ENCODE measurements around the gene TRA2B.

TRA2B gene

DNA sequence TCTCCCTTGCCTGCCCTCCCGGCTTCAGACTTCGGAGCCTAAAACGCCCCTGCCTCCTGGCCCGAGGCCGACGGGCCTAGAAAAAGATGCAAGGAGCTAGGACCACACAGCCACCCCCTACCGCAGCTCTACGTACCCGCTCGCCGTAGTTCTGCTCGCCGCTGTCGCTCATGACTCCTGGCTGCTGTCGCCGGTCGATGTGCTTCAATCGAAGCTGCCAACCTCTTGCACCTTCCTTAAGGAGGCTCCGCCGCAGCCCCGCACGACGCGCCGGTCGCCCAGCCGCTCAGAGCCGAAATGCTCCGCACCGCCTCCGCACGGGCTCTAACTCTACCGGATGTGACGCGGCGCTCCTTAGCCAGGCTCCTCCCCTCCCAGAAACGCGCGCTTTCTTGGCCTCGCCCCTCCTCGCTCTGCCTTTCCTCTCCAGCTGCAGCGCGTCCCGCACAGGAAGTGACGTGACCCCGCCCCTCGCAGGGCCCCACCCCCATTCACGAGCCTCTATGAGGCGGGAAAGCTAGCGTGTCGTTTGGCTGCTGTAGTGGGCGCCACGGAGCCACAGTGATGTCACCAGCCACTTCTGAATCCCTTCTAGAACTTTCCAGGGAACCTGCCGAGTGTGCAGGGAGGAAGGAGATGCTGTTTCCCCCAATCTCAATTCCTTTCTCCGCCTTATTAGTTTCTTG is at the start of gene TRA2B:
TRA2B (minus strand) TSS at position 326 of the 686 bp plus-strand sequence; CDS start at position 172, 154 bp downstream.
- in situ Hi-C loops (cut with MboI; ENCODE audit: low sequenced_read_pairs), result no loop called here

DNA sequence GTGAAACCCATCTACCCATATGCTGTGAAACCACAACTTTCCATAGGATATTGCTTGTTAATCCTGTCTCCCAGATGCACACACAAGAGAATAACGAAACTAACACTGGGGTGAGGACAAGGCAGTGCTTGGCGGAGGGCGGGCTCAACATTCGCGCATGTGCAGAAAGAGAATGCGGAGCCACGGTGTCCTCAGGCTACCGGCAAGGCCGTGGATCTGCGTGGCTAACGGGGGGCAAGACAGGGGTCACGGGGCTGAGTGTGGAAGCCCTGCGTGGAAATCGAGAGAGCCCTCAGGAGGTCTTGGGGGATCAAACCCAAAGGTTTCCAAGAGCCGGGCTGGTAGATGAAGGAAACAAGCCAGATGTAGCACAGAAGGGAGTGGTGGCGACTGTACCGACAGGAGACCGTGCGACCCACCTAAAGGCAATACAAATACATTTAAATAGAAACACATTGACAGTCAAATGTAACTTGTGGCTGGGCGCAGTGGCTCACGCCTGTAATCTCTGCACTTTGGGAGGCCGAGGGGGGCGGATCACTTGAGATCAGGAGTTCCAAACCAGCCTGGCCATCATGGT is 48.5 kb upstream of the TRA2B start:
- in situ Hi-C loops (cut with MboI; ENCODE audit: low sequenced_read_pairs), result no loop called here

DNA sequence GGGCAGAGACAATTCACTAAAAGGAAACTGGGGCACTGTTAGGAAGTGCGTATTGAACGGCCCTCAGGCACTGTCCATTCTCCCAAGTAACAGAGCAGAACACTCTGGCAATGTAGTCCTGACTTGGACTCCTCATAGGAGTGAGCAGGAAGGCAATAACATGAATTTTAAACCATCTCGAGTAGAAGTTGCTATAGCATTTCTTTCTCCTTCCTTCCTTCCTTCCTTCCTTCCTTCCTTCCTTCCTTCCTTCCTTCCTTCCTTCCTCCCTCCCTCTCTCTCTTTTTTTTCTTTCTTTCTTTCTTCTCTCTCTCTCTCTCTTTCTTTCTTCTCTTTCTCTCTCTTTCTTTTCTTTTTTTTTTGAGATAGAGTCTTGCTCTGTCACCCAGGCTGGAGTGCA is 46.4 kb upstream of the TRA2B start:
- in situ Hi-C loops (cut with MboI; ENCODE audit: low sequenced_read_pairs), result no loop called here

- in situ Hi-C loops (cut with MboI; ENCODE audit: low sequenced_read_pairs), result no loop called here
These were observed 45.8 kb upstream of the TRA2B start for GRCh38 chr3:185983495-185984141.

GRCh38 chr3:185982632-185983031 is 44.8 kb upstream of the TRA2B start:
- in situ Hi-C loops (cut with MboI; ENCODE audit: low sequenced_read_pairs), result no loop called here

GRCh38 chr3:185981621-185982020 is 43.8 kb upstream of the TRA2B start:
- in situ Hi-C loops (cut with MboI; ENCODE audit: low sequenced_read_pairs), result no loop called here

DNA sequence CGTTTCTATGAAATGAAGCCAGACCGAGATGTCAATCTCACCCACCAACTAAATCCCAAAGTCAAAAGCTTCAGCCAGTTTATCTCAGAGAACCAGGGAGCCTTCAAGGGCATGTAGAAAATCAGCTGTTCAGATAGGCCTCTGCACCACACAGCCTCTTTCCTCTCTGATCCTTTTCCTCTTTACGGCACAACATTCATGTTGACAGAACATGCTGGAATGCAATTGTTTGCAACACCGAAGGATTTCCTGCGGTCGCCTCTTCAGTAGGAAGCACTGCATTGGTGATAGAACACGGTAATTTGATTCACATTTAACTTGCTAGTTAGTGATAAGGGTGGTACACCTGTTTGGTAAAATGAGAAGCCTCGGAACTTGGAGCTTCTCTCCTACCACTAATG is 41.9 kb upstream of the TRA2B start:
- in situ Hi-C loops (cut with MboI; ENCODE audit: low sequenced_read_pairs), result no loop called here

GRCh38 chr3:185978516-185978915 is 40.7 kb upstream of the TRA2B start:
- in situ Hi-C loops (cut with MboI; ENCODE audit: low sequenced_read_pairs), result no loop called here

- in situ Hi-C loops (cut with MboI; ENCODE audit: low sequenced_read_pairs), result no loop called here
These were observed 39.8 kb upstream of the TRA2B start for GRCh38 chr3:185977679-185978040.

GRCh38 chr3:185976977-185977678 is 39.3 kb upstream of the TRA2B start:
- in situ Hi-C loops (cut with MboI; ENCODE audit: low sequenced_read_pairs), result no loop called here

DNA sequence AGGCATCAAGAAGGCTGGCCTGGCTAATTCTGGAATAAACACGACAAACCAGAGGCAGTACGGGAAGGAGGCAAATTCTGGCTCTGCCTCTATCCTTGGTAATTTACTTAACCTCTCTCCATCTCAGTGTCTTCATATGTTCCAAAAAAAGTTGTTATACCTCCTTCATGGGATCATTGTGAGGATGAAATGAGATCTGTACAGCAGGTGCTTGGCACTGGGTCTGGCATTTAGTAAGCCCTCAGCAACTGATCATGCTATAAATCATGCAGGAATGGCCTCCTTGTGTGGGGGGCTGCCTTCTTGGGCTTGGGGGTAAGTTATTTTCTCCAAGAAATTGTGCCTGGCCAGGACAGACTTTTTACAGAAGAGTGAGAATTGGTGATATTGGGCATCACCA is 38.3 kb upstream of the TRA2B start:
- in situ Hi-C loops (cut with MboI; ENCODE audit: low sequenced_read_pairs), result no loop called here

DNA sequence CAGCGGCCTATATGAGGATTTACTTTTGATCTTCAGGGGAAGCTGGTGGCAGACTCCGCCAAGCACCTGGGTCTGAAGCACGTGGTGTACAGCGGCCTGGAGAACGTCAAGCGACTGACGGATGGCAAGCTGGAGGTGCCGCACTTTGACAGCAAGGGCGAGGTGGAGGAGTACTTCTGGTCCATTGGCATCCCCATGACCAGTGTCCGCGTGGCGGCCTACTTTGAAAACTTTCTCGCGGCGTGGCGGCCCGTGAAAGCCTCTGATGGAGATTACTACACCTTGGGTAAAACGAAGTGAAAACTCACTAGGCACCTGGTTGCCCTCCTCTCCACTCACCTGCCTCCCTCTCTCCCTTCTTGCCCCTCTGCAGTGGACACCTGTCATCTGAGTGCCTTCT is 33.8 kb upstream of the TRA2B start:
- in situ Hi-C loops (cut with MboI; ENCODE audit: low sequenced_read_pairs), result no loop called here

GRCh38 chr3:185968168-185968567 is 30.4 kb upstream of the TRA2B start:
- in situ Hi-C loops (cut with MboI; ENCODE audit: low sequenced_read_pairs), result no loop called here

- in situ Hi-C loops (cut with MboI; ENCODE audit: low sequenced_read_pairs), result no loop called here
These were observed 28.8 kb upstream of the TRA2B start for GRCh38 chr3:185966655-185967054.

- in situ Hi-C loops (cut with MboI; ENCODE audit: low sequenced_read_pairs), result no loop called here
These were observed 27.7 kb upstream of the TRA2B start for GRCh38 chr3:185965496-185965895.

GRCh38 chr3:185961675-185962232 is 23.9 kb upstream of the TRA2B start:
- in situ Hi-C loops (cut with MboI; ENCODE audit: low sequenced_read_pairs), result no loop called here

DNA sequence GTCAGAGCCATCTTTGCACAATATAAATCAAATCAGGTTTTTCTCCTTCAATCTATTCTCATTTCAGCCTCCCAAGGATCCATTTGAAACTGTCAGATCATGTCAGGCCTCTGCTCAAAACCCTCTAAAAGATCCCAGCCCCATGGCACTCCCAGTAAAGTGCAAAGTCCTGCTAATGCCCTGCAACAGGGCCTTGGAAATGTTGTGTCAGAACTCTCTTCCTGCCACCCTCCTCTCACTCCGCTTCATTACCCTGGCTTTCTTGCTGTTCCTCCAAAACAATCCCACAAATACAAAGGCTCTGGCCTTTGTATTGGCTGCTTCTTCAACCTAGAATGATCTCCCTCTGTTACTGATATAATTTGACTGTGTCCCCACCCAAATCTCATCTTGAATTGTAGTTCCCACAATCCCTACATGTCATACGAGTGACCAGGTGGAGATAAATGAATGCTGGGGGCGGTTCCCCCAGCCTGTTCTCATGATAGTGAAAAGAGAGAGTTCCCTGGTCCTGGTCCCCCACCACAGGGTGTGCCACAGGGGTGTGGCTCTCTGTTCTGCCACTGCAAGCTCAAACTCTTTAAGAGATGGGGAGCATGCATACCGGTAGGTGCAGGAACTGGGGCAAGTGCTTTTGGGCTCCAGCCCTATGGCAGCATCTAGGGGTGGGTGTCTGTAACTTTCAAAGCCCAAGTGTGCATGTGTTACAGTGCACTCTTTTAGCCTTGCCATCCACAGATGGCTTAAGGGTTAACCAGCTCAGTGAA is 22.9 kb upstream of the TRA2B start:
- in situ Hi-C loops (cut with MboI; ENCODE audit: low sequenced_read_pairs), result no loop called here

GRCh38 chr3:185959609-185960521 is 22.1 kb upstream of the TRA2B start:
- in situ Hi-C loops (cut with MboI; ENCODE audit: low sequenced_read_pairs), result no loop called here

DNA sequence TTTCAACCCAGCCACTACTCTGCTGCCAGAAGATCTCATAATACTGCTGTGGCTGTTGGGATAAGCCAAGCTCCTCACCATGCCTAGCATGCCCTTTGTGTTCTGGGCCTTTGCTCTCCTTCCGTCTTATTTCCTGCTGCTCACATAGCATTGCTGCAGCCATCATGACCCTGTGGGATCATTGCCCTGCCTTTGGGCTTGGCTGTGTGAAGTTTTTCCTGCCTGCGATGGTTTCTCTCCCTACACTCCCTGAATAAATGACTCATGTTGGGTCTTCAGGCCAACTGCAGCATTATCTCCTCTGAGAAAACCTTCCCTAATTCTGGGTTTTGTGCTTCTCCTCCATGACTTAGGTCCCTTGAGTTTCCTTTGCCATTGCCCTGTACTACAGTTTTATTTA is 20.8 kb upstream of the TRA2B start:
- in situ Hi-C loops (cut with MboI; ENCODE audit: low sequenced_read_pairs), result no loop called here

GRCh38 chr3:185956244-185956643 is 18.4 kb upstream of the TRA2B start:
- in situ Hi-C loops (cut with MboI; ENCODE audit: low sequenced_read_pairs), result no loop called here

Measured in hTERT RPE-1 (cell line).